H1 (cell line): ENCODE data around the gene HIC1. TPM values are rescaled to one million over a fixed set of nuclear protein-coding genes. Genes with fewer than 3 reads are reported as not detected.

Experiments
- CEBPB ChIP-seq: IDR thresholded peaks from 2 replicates; pipeline ENCODE4 v1.6.1; 2012; ENCODE audit warnings: low read depth, low read length
- CHD1 ChIP-seq: IDR thresholded peaks from 2 replicates; pipeline ENCODE4 v1.6.1; 2012; ENCODE audit warnings: low read depth, low read length, improper control_type of control experiment
- CHD7 ChIP-seq: fragments of 300-600 bp; sonication (generic); IDR thresholded peaks from 2 replicates; pipeline ENCODE4 v1.7.1; 2012; ENCODE audit warnings: low read length, moderate library complexity, mild to moderate bottlenecking, inconsistent platforms; ENCODE audit not compliant: insufficient replicate concordance
- CREB1 ChIP-seq: IDR thresholded peaks from 2 replicates; pipeline ENCODE4 v1.6.1; 2012; ENCODE audit warnings: inconsistent platforms
- CTBP2 ChIP-seq: IDR thresholded peaks from 2 replicates; pipeline ENCODE4 v1.7.0; 2011; ENCODE audit warnings: borderline replicate concordance, mild to moderate bottlenecking, moderate library complexity, mixed read lengths, low read length; ENCODE audit not compliant: insufficient read depth, insufficient read length
- JUND ChIP-seq: IDR thresholded peaks from 2 replicates; pipeline ENCODE4 v1.6.1; 2011; ENCODE audit warnings: mild to moderate bottlenecking, improper control_type of control experiment, low read length
- SAP30 ChIP-seq: fragments of 300-600 bp; sonication (generic); IDR thresholded peaks from 2 replicates; pipeline ENCODE4 v1.7.1; 2012; ENCODE audit warnings: low read length, moderate library complexity, mild to moderate bottlenecking, inconsistent platforms; ENCODE audit not compliant: insufficient read depth, insufficient replicate concordance
- SUZ12 ChIP-seq: fragments of 200-600 bp; sonication (generic); IDR thresholded peaks from 2 replicates; pipeline ENCODE4 v1.6.1; 2012; ENCODE audit warnings: mild to moderate bottlenecking, inconsistent platforms, low read length, moderate library complexity, mixed read lengths
- TAF1 ChIP-seq: IDR thresholded peaks from 2 replicates; pipeline ENCODE4 v1.6.1; 2011; ENCODE audit warnings: mild to moderate bottlenecking, low read depth, low read length
- polyA plus RNA-seq, 7 experiments: library from polyadenylated mRNA; depleted of rRNA in 3 of 7; stranded (reverse) in 5 of 7; unstranded in 2 of 7; fragments of >200 nt in 5 of 7; fragments of 200-250 nt in 2 of 7; gene quantifications; 1 replicate in 5 of 7; 2 replicates in 1 of 7; 4 replicates in 1 of 7; pipeline versions ENCODE4 v1.2.1 to v1.2.3, GENCODE V29; 2011 to 2013; ENCODE audit warnings: missing spikeins in 2 of 7, mixed read lengths in 2 of 7
- total RNA-seq: library from RNA; stranded (reverse); fragmentation: NEBNext Ultra II Directional; extraction: Animal tissue kit (Norgen Biotek cat#: 25700); gene quantifications from 2 replicates; pipeline ENCODE4 v1.2.1, GENCODE V29; 2021

Gene HIC1
- total and polyA plus RNA-seq, 2 of the 8 experiments (the other 6 are each of a cell fraction or from before 2014, with no cell fraction given): 0.06 to 0.09 TPM

- no peak for TF ChIP-seq CHD7
- TF ChIP-seq CHD1: no peak
- peak; percentile 75; the same call in 1 of the 2 replicates for TF ChIP-seq SUZ12
- TF ChIP-seq SAP30: no peak
- TF ChIP-seq CTBP2: no peak
- no peak for TF ChIP-seq JUND
- no peak for TF ChIP-seq CREB1
- TF ChIP-seq TAF1: peak; percentile 44; the same call in 1 of the 2 replicates
- TF ChIP-seq CEBPB: no peak
Observed at GRCh38 chr17:2054512-2055291, at the start of gene HIC1 (continued).
